Caki2 (cell line): ENCODE measurements around the gene PTPRD. TPM values are rescaled to one million over a fixed set of nuclear protein-coding genes. Genes with fewer than 3 reads are reported as not detected.

Experiments
- DNase-seq: peaks from one replicate; pipeline ENCODE4 v3.0.0-alpha.2; 2015; ENCODE audit warnings: low read depth
- in situ Hi-C: cut with HindIII; loops from 2 replicates; pipeline ENCODE4 v1.10.0; 2016; ENCODE audit warnings: low sequenced_read_pairs, low pct_unique_long_range_greater_than_20kb, mixed read lengths
- total RNA-seq: library from RNA; depleted of rRNA; stranded (reverse); fragments of >200 nt; shearing (Covaris generic); gene quantifications from 2 replicates; pipeline ENCODE4 v1.2.3, GENCODE V29; 2014; ENCODE audit warnings: low replicate concordance

PTPRD gene
- total RNA-seq, 1 experiment from 2014 or later: 1.1 TPM

DNA sequence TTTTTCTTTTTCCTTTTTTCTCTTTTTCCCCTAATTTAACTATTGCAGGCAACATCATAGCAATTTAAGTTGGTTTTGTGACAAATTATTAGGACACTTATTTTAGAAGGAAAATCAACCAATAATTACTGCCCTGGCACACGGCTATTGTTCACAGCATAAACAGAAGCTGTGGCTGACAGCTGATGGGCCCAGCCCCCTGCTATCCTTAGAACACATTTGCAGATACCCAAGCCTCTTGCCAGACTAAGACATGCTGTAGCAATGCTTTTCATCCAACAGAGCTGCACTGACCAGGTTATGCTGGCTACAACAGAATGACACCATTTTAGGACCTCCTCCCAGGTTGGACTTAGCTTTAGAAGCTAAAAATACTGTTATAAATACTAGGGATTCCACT, 1960.5 kb downstream of the PTPRD start:
- DNase-seq: no peak
- in situ Hi-C loops: no loop called here

DNA sequence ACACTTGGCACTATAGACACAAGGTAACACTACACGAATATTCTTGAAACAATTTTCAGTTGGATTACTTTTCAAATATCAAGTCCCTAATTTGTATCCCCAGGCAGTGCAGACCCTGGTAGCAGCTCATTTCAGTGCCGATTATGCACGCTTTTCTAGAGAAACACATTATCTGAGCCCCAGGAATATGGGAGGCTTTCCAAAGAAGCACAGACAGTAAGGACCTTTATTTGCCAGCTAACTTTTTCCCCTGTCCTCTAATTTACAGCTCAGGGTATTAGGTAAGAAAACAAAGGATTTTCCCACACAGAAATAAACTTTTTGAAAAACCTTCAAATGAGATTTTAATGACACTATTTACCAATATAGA, 1961.0 kb downstream of the PTPRD start:
- DNase-seq: no peak
- in situ Hi-C loops: no loop called here

DNA sequence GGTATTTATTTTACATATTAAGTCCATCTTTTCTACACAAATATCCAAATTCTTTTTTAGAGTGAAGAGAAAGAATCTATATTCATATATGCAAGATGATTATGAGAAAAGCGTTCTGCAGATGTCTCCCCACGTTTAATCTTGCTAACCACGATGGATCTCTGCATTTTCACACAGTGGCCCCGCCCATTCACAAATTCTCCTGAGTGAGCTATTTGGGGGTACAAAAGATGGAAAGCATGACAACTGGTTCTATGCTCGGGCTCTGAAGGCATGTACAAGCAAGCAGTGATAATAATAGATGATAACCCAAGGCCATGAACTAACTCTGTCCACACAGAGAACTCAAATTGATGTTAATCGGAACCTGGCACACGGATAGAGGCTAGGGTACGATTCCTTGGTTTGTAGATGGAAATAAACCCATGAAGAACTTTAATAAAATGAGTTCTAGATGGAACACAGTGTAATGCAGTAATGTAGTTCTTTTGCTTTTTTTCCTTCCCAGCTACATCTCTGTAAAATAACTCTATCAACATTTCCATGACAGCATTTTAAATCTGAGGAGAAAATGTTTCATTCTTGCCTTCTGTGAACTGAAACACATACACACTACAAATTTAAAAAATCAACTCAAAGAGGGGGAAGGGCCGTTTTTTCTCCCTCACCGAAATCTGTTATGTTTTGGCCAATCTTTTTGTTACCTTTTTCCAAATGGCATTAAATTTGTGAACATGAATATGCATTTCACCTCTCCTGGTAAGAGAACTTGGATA, 1961.5 kb downstream of the PTPRD start:
- DNase-seq: no peak
- in situ Hi-C loops: no loop called here

DNA sequence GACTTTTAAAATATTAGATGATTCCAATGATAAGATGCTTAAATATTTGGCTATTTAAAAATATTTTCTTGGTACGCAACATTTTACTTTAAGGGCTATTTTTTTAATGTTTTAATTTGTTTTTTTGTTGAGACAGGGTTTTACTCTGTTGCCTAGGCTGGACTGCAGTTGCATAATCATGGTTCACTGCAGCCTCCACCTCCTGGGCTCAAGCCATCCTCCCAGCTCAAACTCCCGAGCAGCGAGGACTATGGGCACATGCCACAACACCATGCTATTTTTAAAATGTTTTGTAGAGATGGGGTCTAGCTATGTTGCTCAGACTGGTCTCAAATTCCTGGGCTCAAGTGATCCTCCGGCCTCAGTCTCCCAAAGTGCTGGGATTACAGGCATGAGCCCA, 1963.0 kb downstream of the PTPRD start:
- DNase-seq: no peak
- in situ Hi-C loops: no loop called here

DNA sequence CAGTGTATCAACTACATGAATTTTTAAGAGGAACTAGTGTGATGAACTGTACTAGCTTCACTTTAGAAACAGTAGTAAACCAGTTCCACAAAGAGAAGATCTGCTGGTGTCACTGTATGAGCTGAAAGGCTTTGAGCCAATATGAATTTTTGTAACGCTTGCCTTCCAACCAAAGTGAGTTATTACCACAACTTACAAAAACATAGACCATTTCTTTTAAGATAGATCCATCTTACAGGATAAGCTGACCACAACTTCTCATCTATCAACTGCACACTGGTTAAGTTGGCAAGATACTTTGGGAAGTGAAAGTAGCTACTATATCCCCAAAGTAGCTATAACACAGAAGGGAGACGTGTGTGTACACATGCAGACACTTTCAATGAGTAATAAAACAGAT, 1963.6 kb downstream of the PTPRD start:
- in situ Hi-C loops: no loop called here
- DNase-seq: no peak

DNA sequence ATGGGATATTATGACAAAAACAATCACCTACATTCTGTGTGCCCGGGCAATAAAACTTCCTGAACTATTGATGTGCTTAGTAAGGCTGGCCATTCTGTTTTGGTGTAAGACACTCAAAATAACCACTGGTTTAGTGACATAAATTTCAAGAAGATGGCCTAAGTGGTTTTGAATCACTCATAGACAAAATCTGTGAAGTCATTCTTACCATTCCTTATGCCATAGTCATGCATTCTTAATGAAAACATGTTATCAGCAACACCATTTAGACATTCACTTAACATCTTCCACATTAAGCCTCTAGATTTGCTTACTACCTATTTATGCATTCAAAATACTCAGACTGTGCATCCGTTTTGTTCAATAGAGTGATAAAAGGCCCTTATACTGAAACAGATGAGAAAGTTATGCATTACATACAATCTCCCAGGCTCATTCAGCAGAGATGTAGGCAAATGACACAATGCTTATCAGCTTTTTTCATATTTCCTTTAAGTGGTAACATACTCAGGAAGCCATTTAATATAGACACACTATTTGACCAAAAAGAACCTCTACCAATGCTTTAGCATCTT, 1964.4 kb downstream of the PTPRD start:
- no peak for DNase-seq
- in situ Hi-C loops: no loop called here

DNA sequence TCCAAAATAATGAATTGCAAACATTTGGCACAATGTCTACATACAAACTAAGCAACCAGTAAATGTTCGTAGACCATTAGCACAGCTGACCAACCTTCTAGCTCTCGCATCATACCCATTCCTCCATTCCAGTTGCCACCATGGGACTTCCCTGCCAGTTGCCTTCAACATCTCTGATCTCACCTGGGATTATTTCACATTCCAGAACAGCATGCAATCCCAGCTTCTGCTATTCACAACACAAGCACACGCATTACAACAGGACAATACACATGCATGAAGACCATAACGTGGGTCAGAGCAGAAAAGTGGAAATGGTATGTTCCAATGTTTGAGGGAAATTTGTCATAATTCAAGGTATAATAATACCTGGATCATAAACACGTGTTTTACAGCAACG, 1965.0 kb downstream of the PTPRD start:
- in situ Hi-C loops: no loop called here
- DNase-seq: no peak

DNA sequence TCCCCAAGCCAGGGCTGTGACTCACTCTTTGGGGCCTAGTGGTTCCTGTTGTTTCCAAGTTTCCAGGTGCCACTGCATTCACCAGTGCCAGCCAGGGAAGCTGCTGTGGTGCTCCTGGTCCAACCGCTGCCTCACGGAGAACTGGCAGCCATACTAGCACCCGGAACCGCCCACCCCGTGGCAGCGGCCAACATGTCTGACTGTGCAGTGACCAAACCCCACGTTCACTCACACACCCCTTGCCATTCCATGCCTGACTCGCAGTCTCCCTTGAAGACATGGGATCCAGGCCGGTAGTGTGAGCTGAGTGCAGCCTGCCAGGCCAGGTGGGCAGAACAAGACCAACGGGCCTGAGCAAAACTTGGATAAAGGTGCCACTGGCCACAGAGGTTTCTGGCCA, 1968.2 kb downstream of the PTPRD start:
- in situ Hi-C loops: no loop called here
- DNase-seq: no peak

DNA sequence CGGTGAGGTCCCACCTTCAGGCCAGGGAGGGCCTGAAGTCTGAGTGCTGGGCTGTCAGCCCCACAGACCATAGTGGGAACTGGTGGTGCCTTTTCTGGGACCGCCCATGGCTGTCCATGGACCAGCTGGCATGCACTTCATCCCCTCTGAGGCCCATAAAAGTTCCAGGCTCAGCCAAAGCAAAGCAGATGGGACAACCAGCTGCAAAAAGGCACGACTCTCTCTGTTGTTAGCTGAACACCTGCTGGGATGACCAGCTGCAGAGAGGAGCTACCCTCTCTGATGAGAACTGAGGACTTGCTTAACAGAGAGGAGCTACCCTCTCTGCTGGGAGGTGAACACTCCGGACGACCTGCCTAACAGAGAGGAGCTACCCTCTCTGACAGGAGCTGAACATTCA, 1968.9 kb downstream of the PTPRD start:
- in situ Hi-C loops: no loop called here
- DNase-seq: no peak

DNA sequence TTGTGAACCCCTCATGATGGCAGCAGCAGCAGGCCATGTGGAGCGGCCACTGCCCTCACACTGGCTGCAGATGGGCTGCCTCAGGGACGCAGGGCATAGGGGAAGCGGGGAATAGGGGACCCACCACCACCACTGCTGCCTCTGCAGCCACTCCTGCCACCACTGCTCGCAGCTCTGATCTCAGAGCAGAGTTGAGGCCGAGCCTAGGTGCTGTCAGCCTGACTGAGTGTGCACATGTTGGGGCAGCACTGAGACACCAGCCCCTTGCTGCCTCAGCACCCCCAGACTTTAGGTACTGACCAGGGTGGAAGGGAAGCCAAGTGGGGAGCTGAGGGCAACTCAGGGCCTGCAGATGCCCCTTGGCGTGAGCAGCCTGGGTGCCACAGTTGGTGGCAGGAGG, 1969.3 kb downstream of the PTPRD start:
- in situ Hi-C loops: no loop called here
- DNase-seq: no peak

DNA sequence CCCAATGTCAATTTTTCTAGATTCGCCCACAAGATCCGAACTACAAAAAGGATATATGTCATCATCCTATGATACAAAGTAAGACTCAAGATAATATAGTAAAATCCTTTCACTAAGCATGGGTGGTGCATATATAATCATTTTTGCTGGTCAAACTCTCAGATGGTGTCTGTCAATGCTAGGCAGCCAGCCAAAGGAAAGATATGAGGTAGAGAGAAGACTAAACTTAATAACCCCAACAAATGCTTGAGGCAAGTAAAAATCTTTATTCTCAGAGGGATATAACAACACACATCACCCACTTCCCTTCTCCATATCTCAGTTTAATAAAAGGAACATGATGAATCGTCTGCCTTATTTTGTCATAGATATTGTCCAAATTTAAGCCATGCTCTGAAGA, 1972.0 kb downstream of the PTPRD start:
- in situ Hi-C loops: no loop called here
- no peak for DNase-seq

DNA sequence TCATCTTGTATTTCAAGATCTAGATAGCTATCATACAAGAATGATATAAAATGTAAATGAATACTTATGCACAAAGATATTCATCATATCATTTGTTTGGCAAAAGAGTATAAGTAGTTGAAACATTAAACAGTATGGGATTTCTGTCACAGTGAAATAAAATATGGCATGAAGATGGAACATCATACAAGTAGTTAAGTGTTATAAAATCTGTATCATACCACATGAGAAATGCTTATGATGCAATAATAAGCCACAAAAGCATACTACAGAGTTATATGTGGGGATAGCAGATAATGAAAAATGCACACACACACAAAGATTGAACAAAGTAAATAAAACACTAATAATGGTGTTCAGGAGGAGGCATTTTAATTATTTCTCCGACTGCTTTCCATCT, 1975.2 kb downstream of the PTPRD start:
- in situ Hi-C loops: no loop called here
- DNase-seq: no peak

DNA sequence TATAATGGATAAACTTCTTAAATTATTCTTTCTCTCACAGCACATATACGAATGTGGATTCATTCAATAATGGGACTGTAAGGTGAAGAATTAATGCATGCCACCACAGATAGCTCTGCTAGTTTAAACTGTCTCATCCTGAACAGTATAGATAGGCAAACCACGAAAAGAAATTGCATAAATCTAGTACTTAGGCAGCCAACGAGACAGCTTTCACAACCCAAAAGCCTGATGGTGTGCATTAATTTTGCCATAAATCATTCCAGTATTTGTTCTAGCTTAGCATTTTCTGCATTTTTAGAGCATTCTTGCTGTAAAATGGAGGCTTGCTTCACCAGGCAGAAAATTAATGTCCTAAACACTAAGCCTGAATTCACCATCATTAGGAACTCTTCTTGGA, 1979.0 kb downstream of the PTPRD start:
- in situ Hi-C loops: no loop called here
- DNase-seq: no peak

DNA sequence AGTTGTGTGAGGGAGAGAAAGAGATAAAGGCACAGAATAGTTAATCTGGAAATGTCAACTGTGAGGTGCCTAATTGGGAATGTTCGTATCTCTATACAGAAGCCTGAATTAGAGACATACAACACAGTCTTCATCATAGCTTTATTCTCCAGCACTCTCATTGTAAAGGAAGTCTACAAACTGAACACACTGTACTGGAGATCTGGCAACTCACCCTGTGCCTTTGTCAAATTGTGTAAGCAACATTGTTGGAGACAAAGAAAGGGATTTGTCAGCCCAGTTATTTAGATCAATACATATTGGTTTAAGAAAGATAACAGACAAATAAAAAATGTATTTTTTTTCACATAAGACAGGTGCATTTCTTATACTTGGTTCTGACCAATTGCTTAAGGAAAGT, 1980.3 kb downstream of the PTPRD start:
- DNase-seq: no peak
- in situ Hi-C loops: no loop called here

DNA sequence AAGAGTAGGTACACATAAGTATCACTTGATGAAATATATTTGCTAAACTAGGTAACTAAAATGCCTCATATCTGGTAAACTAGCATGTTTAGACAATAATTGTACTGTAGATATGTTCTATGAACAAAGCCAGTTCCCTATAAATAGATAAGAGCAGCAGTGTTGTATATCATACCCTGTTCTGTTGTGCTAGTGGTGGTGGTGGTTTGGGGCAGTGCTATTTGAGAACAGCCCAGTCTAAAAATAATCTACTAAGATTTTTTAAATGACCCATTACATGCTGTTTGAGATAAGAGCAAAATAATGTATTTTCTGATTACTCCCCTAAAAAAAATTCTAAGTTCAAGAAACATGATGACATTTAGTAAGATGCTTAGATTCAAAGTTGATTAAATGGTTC, 1984.0 kb downstream of the PTPRD start:
- DNase-seq: no peak

DNA sequence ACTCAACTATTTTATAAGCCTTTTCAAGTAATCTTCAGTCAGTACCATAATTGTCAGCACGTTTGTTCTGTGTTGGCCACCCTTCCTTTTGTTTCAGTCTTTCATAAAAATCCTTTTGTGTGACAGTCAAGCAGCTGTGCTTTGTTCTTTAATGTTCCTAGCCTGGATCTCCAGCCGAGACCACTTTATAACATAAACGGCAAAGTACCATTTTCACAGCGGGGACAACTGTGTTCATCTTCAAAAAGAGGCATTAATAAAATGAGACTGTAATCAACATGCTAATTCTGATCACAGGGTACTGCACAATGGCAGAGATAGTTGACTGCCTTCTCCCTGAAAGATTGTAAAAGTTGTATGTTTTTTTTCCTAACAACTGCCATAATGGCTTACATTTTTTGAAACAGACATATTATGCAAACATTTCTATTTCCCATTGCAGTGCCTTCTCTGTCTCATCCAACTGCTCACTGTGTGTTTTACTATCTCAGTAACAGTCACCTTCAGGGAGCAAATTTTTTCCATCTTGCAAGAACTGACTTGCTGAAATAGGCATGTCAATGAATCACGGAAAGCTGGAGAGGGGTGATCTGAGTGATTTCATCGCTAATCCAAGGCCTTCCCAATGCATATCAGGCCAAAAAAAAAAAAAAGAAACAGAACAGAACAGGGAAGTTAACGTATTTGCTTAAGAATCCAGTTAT, 1984.7 kb downstream of the PTPRD start:
- no peak for DNase-seq
- in situ Hi-C loops: no loop called here

More for the DNA sequence above, 1984.0 kb downstream of the PTPRD start:
- in situ Hi-C loops: no loop called here

DNA sequence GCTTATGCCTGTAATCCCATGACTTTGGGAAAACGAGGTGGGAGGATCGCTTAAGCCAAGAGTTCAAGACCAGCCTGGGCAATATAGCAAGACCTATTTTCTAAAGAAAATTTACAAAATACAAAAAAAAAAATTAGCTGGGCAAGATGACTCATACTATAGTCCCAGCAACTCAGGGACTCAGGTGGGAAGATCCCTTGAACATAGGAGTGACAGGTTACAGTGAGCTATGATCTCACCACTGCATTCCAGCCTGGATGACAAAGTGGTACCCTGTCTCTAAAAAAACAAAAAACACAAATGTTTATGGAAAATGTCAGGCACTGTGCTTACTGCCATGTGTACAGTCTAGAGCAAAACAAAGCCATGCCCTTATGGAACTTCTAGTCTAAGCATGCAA, 1989.9 kb downstream of the PTPRD start:
- DNase-seq: no peak
- in situ Hi-C loops: no loop called here

DNA sequence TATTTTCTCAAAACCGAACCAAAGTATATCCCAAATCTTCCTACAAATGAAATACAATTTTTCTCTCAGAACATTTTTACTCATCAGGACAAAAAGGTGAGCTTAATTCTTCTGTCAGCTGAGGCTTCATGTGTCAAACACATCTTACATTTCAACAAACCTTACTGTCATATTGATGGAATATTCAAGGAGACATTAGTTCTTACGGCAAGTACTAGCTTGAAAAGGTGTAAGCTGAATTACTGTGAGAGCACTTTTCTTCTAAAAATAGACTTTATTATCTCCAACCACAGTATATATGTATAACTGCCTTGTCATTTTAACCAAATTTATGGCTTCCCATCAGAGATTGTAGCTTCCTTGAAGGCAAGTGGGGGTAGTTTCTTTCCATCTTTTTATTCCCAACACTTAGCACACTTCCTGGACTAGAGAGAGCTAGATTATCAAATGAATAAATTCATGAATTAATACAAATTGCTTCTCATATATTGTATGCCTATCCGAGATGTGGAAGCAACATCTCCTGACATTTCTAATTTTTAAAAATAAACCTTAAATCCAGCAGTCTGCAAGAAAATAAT, 1990.5 kb downstream of the PTPRD start:
- DNase-seq: no peak
- in situ Hi-C loops: no loop called here

DNA sequence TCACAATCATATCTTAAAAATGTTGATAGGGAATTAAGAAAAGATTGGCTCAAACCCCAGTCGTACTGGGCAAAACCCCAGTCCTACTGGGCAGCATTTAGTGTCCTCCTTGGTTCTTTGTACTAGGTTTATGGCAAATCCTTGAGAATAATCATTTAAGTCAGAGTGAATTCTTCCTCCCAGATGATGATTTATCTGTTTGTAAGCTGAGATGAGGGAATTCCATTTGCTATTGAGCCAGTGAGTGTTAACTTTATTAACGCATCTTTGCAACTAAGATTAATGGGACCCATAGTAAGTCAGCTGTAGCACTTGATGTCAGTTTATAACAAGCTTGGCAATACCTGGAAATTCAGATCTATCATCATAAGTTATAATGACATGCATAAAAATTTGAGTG, 1991.4 kb downstream of the PTPRD start:
- in situ Hi-C loops: no loop called here
- DNase-seq: no peak
